Measurements from ENCODE around the gene ERCC1.

- TF ChIP-seq POLR2AphosphoS5 (IDR thresholded peaks at IDR 0.05): no peak
- no peak for TF ChIP-seq CTCF (IDR thresholded peaks at IDR 0.05)
- TF ChIP-seq EP300 (IDR thresholded peaks at IDR 0.05): no peak
- no peak for TF ChIP-seq POLR2A (IDR thresholded peaks at IDR 0.05)
Observed at GRCh38 chr19:45460807-45461347, 37.2 kb upstream of the ERCC1 start.
